HAP-1 (cell line): ENCODE measurements around the gene PLCG2.

Source experiments
- DNase-seq, 2 experiments: peaks; one replicate each; pipeline ENCODE4 v3.0.0-alpha.2; 2016 to 2020; ENCODE audit warnings: low spot score in 2 of 2
- H3K27me3 ChIP-seq: fragments of 250-450 bp; sonication (Bioruptor Pico); 2 replicates; pipeline ENCODE4 v1.5.1; 2020; ENCODE audit warnings: low read depth, mild to moderate bottlenecking, moderate library complexity
- H3K36me3 ChIP-seq: fragments of 250-450 bp; sonication (Bioruptor Pico); replicated peaks from 2 replicates; pipeline ENCODE4 v1.5.1; 2020; ENCODE audit warnings: mild to moderate bottlenecking
- H3K4me1 ChIP-seq: fragments of 250-450 bp; sonication (Bioruptor Pico); 2 replicates; pipeline ENCODE4 v1.5.1; 2020; ENCODE audit warnings: mild to moderate bottlenecking
- H3K4me3 ChIP-seq: fragments of 250-450 bp; sonication (Bioruptor Pico); 2 replicates; pipeline ENCODE4 v1.5.1; 2020; ENCODE audit warnings: mild to moderate bottlenecking, moderate library complexity
- H3K9me3 ChIP-seq: fragments of 250-450 bp; sonication (Bioruptor Pico); 2 replicates; pipeline ENCODE4 v1.5.1; 2020; ENCODE audit warnings: mild to moderate bottlenecking, moderate library complexity
- in situ Hi-C: fragments of 300-500 bp; cut with MboI; formaldehyde crosslinking; loops from 3 replicates; pipeline ENCODE4 v1.14.3; 2020; ENCODE audit warnings: low sequenced_read_pairs, inconsistent platforms, mixed read lengths

PLCG2 gene

DNA sequence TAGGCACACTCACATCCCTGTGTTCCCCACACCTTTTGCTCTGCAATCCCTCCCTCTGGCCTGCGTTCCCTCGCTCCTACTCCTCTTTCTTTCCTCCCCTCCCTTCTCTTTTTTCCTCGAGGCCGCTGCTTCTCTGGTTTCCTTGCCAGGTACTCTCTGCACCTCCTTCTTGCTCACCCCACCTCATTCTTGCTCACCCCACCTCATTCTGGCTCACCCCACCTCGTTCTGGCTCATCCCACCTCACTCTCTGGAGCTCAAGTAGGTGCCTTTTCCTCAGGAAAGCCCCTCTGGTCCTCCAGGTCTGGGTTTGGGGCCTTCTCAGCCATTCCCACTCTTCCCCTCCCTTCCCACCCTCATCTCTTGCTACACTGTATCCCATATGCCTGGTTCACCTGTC, 103.5 kb downstream of the PLCG2 start:
- Histone ChIP-seq H3K4me1 (no peaks in the 10 kb centered on the region), H3K4me3 (no peak overlapping the region), H3K27me3 (no peaks in the 10 kb centered on the region), H3K9me3 (no peaks in the 10 kb centered on the region), H3K36me3 (no peaks in the 10 kb centered on the region)
- in situ Hi-C loops = loop anchor here (25.0 kb wide), 1 partner anchor 520 kb away; no protein-coding TSS in a partner anchor
- no peak for DNase-seq

DNA sequence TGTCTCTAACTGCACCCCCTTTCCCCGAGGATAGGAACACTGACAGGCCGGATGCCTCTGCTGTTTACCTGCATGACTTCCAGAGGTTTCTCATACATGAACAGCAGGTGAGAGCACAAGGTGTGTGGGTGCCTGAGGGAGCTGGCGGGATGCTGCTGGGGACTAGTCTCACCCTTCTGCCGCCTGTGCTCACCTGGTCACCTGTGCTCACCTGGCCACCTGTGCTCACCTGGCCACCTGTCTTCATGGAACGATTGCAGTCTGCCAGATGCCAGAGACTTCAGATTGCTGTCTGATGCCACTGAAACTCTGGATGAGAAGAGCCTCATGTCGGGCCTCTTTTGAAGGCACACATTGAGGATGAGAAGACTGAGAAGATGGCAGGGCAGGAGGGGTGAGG, 104.1 kb downstream of the PLCG2 start:
- in situ Hi-C loops = loop anchor here (25.0 kb wide), 1 partner anchor 521 kb away; no protein-coding TSS in a partner anchor
- Histone ChIP-seq H3K27me3 (no peaks in the 10 kb centered on the region), H3K4me3 (no peak overlapping the region), H3K9me3 (no peaks in the 10 kb centered on the region), H3K4me1 (no peaks in the 10 kb centered on the region), H3K36me3 (no peaks in the 10 kb centered on the region)
- DNase-seq = no peak

DNA sequence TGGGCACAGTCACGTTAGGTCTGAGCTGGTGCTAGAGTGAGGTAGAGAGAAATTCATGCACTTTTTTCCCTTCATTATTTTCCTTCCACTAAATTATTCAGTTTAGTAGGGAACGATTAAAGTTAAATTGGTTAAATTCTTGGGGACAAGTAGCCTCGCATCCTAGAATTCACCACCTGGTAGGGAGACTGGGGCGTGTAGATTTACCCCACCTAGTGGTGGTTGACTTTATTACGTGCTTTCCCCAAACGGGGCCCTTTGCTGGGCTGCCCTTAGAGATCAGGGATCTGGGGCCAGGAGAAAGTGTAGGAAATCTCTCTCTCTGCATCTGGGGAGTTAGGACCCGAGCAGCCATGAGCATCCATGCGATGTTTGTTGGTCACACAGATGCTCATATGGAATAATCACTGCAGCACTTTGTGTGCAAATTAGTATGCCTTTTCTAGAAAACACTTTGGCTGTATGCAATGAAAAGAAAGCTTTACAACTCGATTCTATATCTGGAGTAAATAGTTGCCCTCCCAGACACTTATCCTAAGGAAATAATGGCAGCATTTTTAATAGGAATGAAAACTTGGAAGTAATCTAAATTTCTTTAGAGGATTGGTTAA, 107.0 kb downstream of the PLCG2 start:
- Histone ChIP-seq H3K4me1 (no peaks in the 10 kb centered on the region), H3K27me3 (no peaks in the 10 kb centered on the region), H3K36me3 (no peaks in the 10 kb centered on the region), H3K4me3 (no peak overlapping the region), H3K9me3 (no peaks in the 10 kb centered on the region)
- peak; percentile 34 to 58 for DNase-seq
- in situ Hi-C loops = loop anchor here (25.0 kb wide), 1 partner anchor 524 kb away; no protein-coding TSS in a partner anchor

GRCh38 chr16:81888520-81889394, 109.7 kb downstream of the PLCG2 start:
- in situ Hi-C loops = loop anchor here (25.0 kb wide), 1 partner anchor 526 kb away; no protein-coding TSS in a partner anchor
- Histone ChIP-seq H3K36me3 (no peaks in the 10 kb centered on the region), H3K4me3 (no peak overlapping the region), H3K4me1 (no peaks in the 10 kb centered on the region), H3K9me3 (no peaks in the 10 kb centered on the region), H3K27me3 (no peaks in the 10 kb centered on the region)
- no peak for DNase-seq

DNA sequence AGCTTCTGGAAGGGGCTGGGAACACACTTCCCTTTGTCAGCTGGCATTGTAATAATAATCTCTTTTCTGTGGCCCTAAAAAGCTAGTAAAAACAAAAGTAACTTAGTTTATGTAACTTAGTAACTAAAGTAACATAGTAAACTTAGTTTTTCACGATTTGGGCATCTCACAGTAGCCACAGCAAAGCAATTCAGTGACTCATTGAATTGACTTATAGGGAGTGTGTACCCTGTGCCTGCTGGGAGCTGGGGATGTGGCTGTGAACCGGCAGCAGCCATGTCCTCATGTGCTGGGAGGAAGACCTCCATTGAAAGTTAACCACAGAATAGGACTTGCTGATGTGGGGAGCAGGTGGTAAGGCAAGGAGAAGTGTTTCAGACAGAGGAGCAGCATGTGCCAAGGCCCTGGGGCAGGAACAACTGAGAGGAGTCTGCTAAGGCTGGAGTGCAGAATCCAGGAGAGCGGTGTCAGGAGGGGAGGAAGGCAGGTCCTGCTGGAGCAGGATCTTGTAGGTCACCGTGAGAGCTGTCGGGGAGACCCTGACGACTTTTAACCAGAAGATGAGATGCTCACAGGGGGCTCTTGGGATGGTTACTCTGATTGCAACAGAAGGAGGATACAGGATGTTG, 112.8 kb downstream of the PLCG2 start:
- Histone ChIP-seq H3K4me1 (no peaks in the 10 kb centered on the region), H3K27me3 (no peaks in the 10 kb centered on the region), H3K4me3 (no peak overlapping the region), H3K36me3 (no peaks in the 10 kb centered on the region), H3K9me3 (no peaks in the 10 kb centered on the region)
- in situ Hi-C loops = loop anchor here (25.0 kb wide), 1 partner anchor 530 kb away; no protein-coding TSS in a partner anchor
- no peak for DNase-seq

GRCh38 chr16:81894592-81894991, 115.5 kb downstream of the PLCG2 start:
- H3K27me3 ChIP-seq = no peaks in the 10 kb centered on the region
- H3K36me3 ChIP-seq = no peaks in the 10 kb centered on the region
- no peaks in the 10 kb centered on the region for H3K9me3 ChIP-seq
- in situ Hi-C loops = loop anchor here (25.0 kb wide), 1 partner anchor 532 kb away; no protein-coding TSS in a partner anchor
- no peak overlapping the region for H3K4me3 ChIP-seq
- DNase-seq = no peak
- no peaks in the 10 kb centered on the region for H3K4me1 ChIP-seq

- no peaks in the 10 kb centered on the region for H3K4me1 ChIP-seq
- H3K9me3 ChIP-seq = no peaks in the 10 kb centered on the region
- H3K36me3 ChIP-seq = no peaks in the 10 kb centered on the region
- in situ Hi-C loops = loop anchor here (25.0 kb wide), 1 partner anchor 535 kb away; no protein-coding TSS in a partner anchor
- H3K4me3 ChIP-seq = no peak overlapping the region
- no peak for DNase-seq
- H3K27me3 ChIP-seq = no peaks in the 10 kb centered on the region
These were observed 117.8 kb downstream of the PLCG2 start for GRCh38 chr16:81896902-81897301.

GRCh38 chr16:81899601-81900000, 120.5 kb downstream of the PLCG2 start:
- H3K9me3 ChIP-seq = no peaks in the 10 kb centered on the region
- no peaks in the 10 kb centered on the region for H3K36me3 ChIP-seq
- in situ Hi-C loops = loop anchor here (25.0 kb wide), 1 partner anchor 537 kb away; no protein-coding TSS in a partner anchor
- no peaks in the 10 kb centered on the region for H3K4me1 ChIP-seq
- H3K4me3 ChIP-seq = no peak overlapping the region
- DNase-seq = no peak
- no peaks in the 10 kb centered on the region for H3K27me3 ChIP-seq

- H3K9me3 ChIP-seq = no peaks in the 10 kb centered on the region
- no peaks in the 10 kb centered on the region for H3K36me3 ChIP-seq
- H3K4me3 ChIP-seq = no peak overlapping the region
- no peak for DNase-seq
- H3K27me3 ChIP-seq = no peaks in the 10 kb centered on the region
- H3K4me1 ChIP-seq = no peaks in the 10 kb centered on the region
- in situ Hi-C loops = no loop called here
These were observed 120.9 kb downstream of the PLCG2 start for GRCh38 chr16:81900014-81900413.

DNA sequence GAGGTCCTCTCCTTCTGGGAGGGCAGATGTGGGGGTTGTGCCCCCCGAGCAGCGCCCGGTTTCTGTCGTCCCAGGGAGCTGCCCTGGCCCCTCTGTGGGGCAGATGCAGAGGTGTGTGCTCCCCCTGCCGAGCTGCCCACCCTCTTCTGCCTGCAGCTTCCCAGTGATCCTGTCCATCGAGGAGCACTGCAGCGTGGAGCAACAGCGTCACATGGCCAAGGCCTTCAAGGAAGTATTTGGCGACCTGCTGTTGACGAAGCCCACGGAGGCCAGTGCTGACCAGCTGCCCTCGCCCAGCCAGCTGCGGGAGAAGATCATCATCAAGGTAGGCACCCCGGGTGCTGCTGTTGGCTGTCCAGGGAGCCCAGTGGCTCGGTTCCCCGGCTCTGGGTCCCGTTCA, 121.4 kb downstream of the PLCG2 start:
- Histone ChIP-seq H3K4me3 (no peak overlapping the region), H3K36me3 (no peaks in the 10 kb centered on the region), H3K27me3 (no peaks in the 10 kb centered on the region), H3K4me1 (no peaks in the 10 kb centered on the region), H3K9me3 (no peaks in the 10 kb centered on the region)
- DNase-seq = no peak
- in situ Hi-C loops = no loop called here

GRCh38 chr16:81901484-81901883, 122.4 kb downstream of the PLCG2 start:
- no peaks in the 10 kb centered on the region for H3K27me3 ChIP-seq
- H3K4me1 ChIP-seq = no peaks in the 10 kb centered on the region
- in situ Hi-C loops = no loop called here
- no peaks in the 10 kb centered on the region for H3K36me3 ChIP-seq
- H3K4me3 ChIP-seq = no peak overlapping the region
- DNase-seq = no peak
- H3K9me3 ChIP-seq = no peaks in the 10 kb centered on the region

DNA sequence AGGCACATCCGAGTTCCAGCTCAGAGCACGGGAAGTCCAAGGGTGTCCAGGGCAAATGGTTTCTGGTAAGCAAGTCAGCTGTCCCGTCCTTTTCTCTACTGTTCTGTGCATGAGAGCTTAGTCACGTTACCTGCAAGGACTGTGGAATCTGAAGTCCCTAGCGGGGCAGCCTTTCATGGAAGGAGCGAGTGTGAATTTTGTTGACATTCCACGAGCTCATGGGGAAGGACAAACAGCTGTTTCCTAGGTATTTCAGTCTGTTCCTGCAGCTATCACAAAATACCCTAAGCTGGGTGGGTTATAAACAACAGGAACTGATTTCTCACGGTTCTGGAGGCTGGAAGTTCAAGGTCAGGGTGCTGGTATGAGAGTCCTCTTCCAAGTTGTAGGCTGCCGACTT, 122.9 kb downstream of the PLCG2 start:
- in situ Hi-C loops = no loop called here
- no peaks in the 10 kb centered on the region for H3K27me3 ChIP-seq
- H3K4me1 ChIP-seq = no peaks in the 10 kb centered on the region
- H3K9me3 ChIP-seq = no peaks in the 10 kb centered on the region
- H3K4me3 ChIP-seq = no peak overlapping the region
- H3K36me3 ChIP-seq = no peaks in the 10 kb centered on the region
- no peak for DNase-seq

DNA sequence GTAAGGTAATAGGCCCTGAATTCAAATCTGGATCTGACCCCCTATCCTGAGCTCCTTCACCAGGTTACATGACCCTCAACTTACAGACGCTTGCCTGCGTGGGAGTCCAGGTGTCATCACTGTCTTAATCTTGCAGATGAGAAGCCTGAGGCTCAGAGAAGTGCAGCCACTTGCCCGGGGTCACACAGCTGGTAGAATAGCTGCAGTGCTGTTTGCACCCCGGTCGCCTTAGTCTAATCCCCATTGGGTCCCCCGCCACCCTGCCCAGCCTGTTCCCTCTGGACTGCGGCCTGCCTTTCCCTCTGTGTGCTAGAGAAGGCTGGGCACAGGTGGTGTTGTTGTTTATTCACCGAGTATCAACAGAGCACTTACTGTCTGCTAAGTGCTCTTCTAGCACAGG, 125.2 kb downstream of the PLCG2 start:
- no peaks in the 10 kb centered on the region for H3K4me1 ChIP-seq
- no peaks in the 10 kb centered on the region for H3K27me3 ChIP-seq
- no peak overlapping the region for H3K4me3 ChIP-seq
- in situ Hi-C loops = no loop called here
- DNase-seq = no peak
- H3K9me3 ChIP-seq = no peaks in the 10 kb centered on the region
- H3K36me3 ChIP-seq = no peaks in the 10 kb centered on the region

DNA sequence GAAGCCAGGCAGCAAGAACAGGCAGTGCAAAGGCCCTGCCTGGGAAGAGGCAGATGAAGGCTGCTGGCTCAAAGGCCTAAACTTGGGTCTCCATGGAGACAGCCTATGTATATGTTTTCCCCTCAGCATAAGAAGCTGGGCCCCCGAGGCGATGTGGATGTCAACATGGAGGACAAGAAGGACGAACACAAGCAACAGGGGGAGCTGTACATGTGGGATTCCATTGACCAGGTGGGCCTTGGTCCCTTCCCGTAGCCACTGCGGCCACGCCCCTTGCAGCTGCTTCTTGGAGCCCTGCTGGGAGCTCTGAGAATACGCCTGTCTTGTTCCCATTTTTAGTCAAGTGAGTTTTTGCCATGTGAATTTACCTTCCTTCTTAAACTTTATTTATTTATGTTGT, 126.2 kb downstream of the PLCG2 start:
- Histone ChIP-seq H3K9me3 (no peaks in the 10 kb centered on the region), H3K27me3 (no peaks in the 10 kb centered on the region), H3K4me3 (no peak overlapping the region), H3K36me3 (no peaks in the 10 kb centered on the region), H3K4me1 (no peaks in the 10 kb centered on the region)
- DNase-seq = no peak
- in situ Hi-C loops = no loop called here
